ENCODE results near the gene NDUFB11.

Gene NDUFB11

GRCh38 chrX:47144626-47145394 lies at the start of gene NDUFB11, which contains the start of gene RBM10:
NDUFB11 (minus strand) TSS chrX:47144702; CDS start chrX:47144679, 23 bp downstream.
RBM10 (plus strand) TSS chrX:47145221; CDS start chrX:47147482, 2,261 bp downstream.
- peak; percentile 17 for FAIRE-seq

GRCh38 chrX:47193475-47194193 lies 49.1 kb upstream of the NDUFB11 start, which contains the start of gene UBA1:
UBA1 (plus strand) TSS chrX:47193829; CDS start chrX:47198803, 4,974 bp downstream.
- FAIRE-seq, result peak; percentile 96

- no peak for FAIRE-seq
Measured at GRCh38 chrX:47191806-47192401, 47.4 kb upstream of the NDUFB11 start.

GRCh38 chrX:47191331-47191730 lies 46.8 kb upstream of the NDUFB11 start:
- FAIRE-seq, result no peak

GRCh38 chrX:47190445-47191269 lies 46.2 kb upstream of the NDUFB11 start:
- FAIRE-seq, result peak; percentile 36

- FAIRE-seq, result no peak
Measured at GRCh38 chrX:47189906-47190305, 45.4 kb upstream of the NDUFB11 start.

- no peak for FAIRE-seq
Measured at GRCh38 chrX:47187106-47187677, 42.7 kb upstream of the NDUFB11 start.

GRCh38 chrX:47186096-47186740 lies 41.7 kb upstream of the NDUFB11 start:
- FAIRE-seq, result no peak

GRCh38 chrX:47185241-47185640 lies 40.7 kb upstream of the NDUFB11 start:
- FAIRE-seq, result no peak

- no peak for FAIRE-seq
Measured at GRCh38 chrX:47184486-47184885, 40.0 kb upstream of the NDUFB11 start.

- no peak for FAIRE-seq
Measured at GRCh38 chrX:47182106-47182700, 37.7 kb upstream of the NDUFB11 start.

GRCh38 chrX:47181301-47181700 lies 36.8 kb upstream of the NDUFB11 start:
- no peak for FAIRE-seq

- no peak for FAIRE-seq
Measured at GRCh38 chrX:47180346-47180745, 35.8 kb upstream of the NDUFB11 start.

GRCh38 chrX:47179928-47180255 lies 35.4 kb upstream of the NDUFB11 start:
- no peak for FAIRE-seq

- FAIRE-seq, result no peak
Measured at GRCh38 chrX:47179221-47179927, 34.9 kb upstream of the NDUFB11 start.

- no peak for FAIRE-seq
Measured at GRCh38 chrX:47178337-47178736, 33.8 kb upstream of the NDUFB11 start.

- FAIRE-seq, result no peak
Measured at GRCh38 chrX:47177079-47177478, 32.6 kb upstream of the NDUFB11 start.

GRCh38 chrX:47176101-47176740 lies 31.7 kb upstream of the NDUFB11 start:
- no peak for FAIRE-seq

- no peak for FAIRE-seq
Measured at GRCh38 chrX:47175588-47175980, 31.1 kb upstream of the NDUFB11 start.

- FAIRE-seq, result no peak
Measured at GRCh38 chrX:47174846-47175587, 30.5 kb upstream of the NDUFB11 start.
